GM21447 (cell line): ENCODE results near the gene EFHD2.
"Not testable (repeated sequence)": the region's sequence is repeated elsewhere in the genome, so short reads cannot be mapped to it uniquely, and the experiment has no call there.

Experiments used
- ATAC-seq: cut with Tn5 transposase; IDR thresholded peaks from one replicate; pipeline ENCODE4 v1.9.1; 2021; ENCODE audit not compliant: unreplicated experiment

The EFHD2 gene

GRCh38 chr1:15451014-15451722, 41.5 kb downstream of the EFHD2 start:
- no peak for ATAC-seq

- ATAC-seq: no peak
Observed at GRCh38 chr1:15452216-15452615, 42.5 kb downstream of the EFHD2 start.

DNA sequence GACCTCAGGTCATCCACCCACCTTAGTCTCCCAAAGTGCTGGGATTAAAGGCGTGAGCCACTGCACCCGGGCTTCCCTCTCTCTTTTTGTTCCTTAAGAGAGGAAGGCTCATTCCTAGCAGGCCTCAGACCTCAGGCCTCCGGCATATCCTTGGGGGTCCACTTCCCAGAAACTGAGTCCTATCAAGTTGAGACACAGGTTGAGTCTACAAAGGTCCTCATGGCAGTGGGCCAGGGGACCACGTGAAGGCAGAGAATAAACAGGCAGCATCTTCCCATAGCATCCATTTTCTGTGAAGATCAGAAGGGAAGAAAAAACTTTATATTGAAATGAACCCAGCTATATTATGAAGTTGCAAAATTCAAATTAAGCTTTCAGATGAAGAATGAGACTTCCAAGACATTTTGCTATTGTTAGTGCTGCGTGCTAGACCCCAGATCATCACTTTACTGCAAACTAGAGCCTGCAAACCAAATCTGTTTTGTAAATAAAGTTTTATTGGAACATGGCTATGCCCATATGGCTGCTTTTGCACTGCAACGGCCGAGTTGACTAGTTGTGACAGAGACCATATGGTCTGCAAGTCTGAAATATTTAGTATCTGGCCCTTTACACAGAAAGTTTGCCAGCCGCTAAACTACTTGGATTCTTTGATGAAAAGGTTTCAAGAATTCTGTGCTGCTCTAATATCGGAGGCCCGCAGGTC, 43.3 kb downstream of the EFHD2 start:
- no peak for ATAC-seq

- ATAC-seq: no peak
Observed at GRCh38 chr1:15453734-15454133, 44.0 kb downstream of the EFHD2 start.

- no peak for ATAC-seq
Observed at GRCh38 chr1:15454256-15454655, 44.6 kb downstream of the EFHD2 start.

DNA sequence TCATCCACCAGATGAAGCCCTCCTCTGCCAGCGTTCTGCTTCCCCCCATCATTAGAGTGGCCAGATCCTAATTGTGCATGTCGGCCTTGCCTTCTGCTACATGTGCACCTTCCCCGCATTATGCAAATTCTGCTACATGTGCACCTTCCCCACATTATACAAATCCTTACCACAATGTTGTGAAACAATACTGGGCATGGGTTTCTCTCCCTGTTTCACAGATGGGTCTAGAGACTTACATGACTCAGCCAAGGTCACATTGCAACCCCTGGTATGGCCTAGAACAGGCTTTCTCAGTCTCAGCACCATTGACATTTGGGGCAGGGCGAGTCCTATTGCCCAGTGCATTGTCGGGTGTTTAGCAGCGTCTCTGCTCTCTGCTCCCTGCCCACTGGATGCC, 45.8 kb downstream of the EFHD2 start:
- no peak for ATAC-seq

GRCh38 chr1:15456313-15456954, 46.7 kb downstream of the EFHD2 start, which contains the start of gene CELA2A:
Gene CELA2A (plus strand): TSS chr1:15456732. CDS start chr1:15456754, 22 bp downstream.
- no peak for ATAC-seq

DNA sequence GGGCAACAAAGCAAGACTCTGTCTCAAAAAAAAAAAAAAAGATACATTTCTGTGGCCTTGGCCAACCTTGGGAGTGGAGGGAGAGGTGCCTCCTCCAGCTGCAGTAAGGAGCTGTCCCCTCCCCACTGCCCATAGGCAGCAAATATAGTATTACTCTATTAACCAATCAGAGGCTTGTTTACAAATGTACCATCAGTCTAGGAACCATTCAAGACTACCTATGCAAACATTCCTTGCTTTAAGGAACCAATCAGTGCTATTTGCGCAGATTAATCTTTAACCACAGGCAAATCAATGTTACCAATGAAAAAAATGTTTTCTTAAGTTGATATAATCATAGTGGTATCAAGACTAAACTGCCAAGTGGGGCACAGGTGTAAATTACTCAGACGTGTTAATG, 47.9 kb downstream of the EFHD2 start:
- no peak for ATAC-seq

- ATAC-seq: not testable (repeated sequence)
Observed at GRCh38 chr1:15458388-15458787, 48.7 kb downstream of the EFHD2 start.

DNA sequence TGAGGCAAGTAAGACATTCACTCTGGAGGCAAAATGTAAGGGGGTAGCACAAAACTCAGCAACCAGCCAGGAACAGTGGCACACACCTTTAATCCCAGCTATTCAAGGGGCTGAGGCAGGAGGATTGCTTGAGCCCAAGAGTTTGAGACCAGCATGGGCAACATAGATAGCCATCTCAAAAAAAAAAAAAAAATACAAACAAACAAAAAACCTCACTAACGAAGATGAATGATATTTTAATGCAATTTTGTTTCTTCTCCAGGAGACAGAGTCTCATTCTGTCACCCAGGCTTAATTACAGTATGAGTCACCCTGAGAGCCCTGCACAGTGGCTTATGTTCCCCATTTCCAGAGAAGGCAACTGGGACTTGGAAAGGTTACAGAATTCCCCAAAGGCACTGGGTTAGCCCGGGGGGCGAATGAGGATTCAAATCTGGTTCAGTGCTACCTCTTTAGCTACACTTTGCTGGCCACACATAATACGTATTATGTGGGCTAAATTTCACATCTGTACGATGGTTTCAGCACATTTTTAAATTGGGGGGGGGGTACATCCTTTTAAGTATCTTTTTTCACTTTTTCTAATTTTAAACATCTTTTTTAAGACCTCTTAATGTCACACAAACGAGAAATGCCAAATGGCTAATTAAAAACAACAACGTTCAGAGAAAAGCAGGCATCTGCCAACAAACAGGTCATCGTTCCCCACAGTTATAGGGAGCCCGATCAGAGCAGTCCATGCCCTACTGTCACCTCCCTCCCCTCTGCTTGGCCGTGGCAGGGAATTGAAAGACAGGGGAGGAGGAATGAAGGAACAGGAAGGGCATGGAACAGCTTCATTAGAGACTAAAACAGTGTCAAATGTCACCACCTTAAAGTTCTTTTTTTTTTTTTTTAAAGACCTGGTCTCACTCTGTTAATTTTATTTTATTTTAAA, 50.4 kb downstream of the EFHD2 start:
- ATAC-seq: no peak

DNA sequence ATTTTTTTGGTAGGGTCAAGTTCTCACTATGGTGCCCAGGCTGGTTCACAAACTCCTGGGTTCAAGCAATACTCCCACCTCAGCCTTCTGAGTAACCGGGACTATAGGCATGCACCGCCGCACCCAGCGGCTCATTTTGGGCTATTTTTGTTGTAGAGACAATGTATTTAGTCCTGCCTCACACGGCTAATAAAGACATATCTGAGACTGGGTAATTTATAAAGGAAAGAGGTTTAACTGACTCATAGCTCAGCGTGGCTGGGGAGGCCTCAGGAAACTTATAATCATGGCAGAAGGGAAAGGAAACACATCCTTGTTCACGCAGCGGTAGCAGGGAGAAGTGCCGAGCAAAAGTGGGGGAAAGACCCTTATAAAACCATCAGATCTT, 51.0 kb downstream of the EFHD2 start:
- no peak for ATAC-seq

DNA sequence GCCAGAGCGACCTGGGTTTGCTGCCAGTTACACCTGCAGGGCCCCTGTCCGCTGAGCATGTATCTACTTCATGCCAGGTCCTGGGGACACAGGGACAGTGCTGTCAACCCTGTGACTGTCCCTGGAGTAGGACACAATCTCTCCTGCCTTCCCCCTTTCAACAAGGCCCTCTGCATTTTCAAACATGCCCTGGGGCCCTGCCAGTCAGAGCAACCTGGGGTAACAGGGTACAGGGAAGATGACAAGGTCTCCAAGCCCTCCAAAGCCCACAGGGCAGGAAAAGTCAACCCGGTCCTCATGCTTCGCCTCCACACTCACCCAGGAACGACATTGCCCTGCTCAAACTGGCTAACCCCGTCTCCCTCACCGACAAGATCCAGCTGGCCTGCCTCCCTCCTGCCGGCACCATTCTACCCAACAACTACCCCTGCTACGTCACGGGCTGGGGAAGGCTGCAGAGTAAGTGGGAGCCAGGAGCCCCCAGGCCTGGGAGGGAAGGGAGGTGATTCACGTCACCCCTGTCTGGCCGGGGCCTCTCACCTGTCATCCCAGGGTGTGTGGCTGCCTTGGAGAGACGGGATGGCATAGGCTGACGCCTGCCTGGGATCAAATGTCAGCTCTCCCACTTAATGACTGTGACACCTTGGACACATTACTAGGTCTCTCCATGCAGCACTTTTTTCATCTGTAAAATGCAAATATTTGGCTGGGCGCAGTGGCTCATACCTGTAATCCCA, 53.5 kb downstream of the EFHD2 start:
- not testable (repeated sequence) for ATAC-seq

GRCh38 chr1:15463926-15464322, 54.2 kb downstream of the EFHD2 start:
- not testable (repeated sequence) for ATAC-seq

DNA sequence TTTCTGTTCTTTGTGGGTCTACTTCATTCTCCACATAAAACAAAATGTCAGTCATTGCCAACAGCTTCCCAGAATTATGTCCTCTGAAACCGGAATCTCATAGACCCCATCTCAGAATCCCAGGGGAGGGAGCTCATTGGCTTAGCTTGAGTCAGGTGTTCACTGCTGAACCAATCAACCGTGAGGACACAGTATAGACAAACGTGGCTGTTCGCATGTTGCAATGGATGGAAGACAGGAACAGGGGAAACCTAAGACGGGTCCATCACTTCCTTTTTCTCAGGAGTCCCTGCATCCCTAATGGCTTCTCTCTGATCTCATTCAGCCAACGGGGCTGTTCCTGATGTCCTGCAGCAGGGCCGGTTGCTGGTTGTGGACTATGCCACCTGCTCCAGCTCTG, 56.0 kb downstream of the EFHD2 start:
- ATAC-seq: no peak

- not testable (repeated sequence) for ATAC-seq
Observed at GRCh38 chr1:15466955-15467625, 57.4 kb downstream of the EFHD2 start.

DNA sequence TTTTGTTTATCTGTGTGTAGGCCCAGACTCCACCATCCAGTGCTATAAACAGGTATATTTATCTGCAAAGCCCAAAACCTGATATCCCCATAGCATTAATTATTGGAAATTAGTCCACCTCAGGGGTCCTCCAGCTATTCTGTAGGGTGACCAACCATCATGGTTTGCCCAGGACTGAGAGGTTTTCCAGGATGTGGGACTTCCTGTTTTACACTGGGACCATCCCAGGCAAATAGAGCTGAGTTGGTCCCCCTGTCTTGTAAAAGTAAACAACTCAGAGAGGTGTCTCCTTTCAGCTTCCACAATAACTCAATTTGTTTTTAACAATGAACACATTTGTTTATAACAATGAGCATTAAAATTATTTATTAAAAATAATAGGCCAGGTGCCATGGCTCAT, 58.5 kb downstream of the EFHD2 start:
- ATAC-seq: no peak

DNA sequence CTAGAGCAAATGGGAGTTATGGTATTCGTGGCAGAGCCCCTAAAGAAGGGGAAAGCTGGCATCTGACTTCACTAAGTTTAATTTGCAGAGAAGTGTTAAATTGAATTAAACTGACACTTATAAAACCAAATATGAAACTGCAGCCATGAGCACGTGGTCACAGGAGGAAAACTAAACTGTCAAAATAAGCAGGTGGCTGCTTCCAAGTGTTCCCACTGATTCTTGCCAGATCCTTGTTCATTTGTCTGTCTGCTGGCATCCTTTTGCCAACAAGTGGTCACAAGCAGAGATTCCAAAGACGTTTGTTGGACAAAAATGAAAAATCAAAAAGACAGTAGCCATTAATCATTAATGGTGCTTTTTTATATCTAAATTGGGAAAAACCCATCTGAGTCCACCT, 59.7 kb downstream of the EFHD2 start:
- ATAC-seq: no peak

DNA sequence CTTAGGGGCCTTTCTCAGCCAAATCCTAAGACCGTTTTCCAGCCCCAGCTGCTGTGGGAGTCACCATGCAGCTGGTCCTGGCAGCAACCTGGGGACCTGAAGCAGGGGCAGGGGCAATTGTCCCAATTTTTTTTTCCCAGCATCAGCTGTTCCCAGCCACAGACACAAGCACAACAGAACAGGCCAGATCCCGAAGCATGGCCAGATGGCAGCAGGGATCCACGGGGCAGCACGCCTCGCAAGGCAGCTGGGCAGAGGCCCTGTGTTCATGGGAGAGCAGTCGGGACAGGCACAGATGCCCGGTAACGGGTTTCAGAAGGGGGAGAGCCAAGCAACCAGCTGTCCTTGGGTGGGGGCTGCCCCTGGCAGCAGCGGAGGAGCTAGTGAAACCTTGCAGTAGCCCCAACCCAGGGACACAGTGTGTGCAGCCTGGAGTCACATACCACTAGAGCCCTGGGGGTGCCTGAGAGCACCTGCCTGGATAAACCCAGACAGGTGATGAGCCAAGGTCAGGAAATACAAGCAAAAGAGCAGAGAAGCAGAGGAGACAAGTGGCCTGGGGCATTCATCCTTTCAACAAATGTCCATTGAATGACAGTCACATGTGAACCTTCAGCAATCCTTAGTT, 60.2 kb downstream of the EFHD2 start:
- ATAC-seq: not testable (repeated sequence)

GRCh38 chr1:15471067-15471466, 61.4 kb downstream of the EFHD2 start:
- not testable (repeated sequence) for ATAC-seq
